GM19351 (cell line): Measurements from ENCODE around the gene PIK3R3.

Experiments used
- ATAC-seq: cut with Tn5 transposase; IDR thresholded peaks from one replicate; pipeline ENCODE4 v1.9.1; 2021; ENCODE audit warnings: mild to moderate bottlenecking, moderate library complexity; ENCODE audit not compliant: unreplicated experiment

Gene PIK3R3

GRCh38 chr1:46030876-46031660 lies 101.4 kb downstream of the PIK3R3 start:
- ATAC-seq, result no peak

GRCh38 chr1:46030074-46030870 lies 102.2 kb downstream of the PIK3R3 start:
- no peak for ATAC-seq

- ATAC-seq, result no peak
These were observed 104.4 kb downstream of the PIK3R3 start for GRCh38 chr1:46027788-46028573.

- no peak for ATAC-seq
These were observed 105.9 kb downstream of the PIK3R3 start for GRCh38 chr1:46026531-46026930.

GRCh38 chr1:46021046-46021996 lies 111.1 kb downstream of the PIK3R3 start:
- no peak for ATAC-seq

- no peak for ATAC-seq
These were observed 112.4 kb downstream of the PIK3R3 start for GRCh38 chr1:46020010-46020409.

- ATAC-seq, result no peak
These were observed 113.1 kb downstream of the PIK3R3 start for GRCh38 chr1:46019348-46019747.

GRCh38 chr1:46017876-46018503 lies 114.4 kb downstream of the PIK3R3 start:
- ATAC-seq, result no peak

GRCh38 chr1:46013581-46013980 lies 118.8 kb downstream of the PIK3R3 start:
- ATAC-seq, result no peak

- no peak for ATAC-seq
These were observed 120.2 kb downstream of the PIK3R3 start for GRCh38 chr1:46012236-46012635.

- ATAC-seq, result no peak
These were observed 121.2 kb downstream of the PIK3R3 start for GRCh38 chr1:46011121-46011695.

GRCh38 chr1:46010611-46011010 lies 121.8 kb downstream of the PIK3R3 start:
- no peak for ATAC-seq

- ATAC-seq, result no peak
These were observed 123.8 kb downstream of the PIK3R3 start for GRCh38 chr1:46008585-46008984.

GRCh38 chr1:46005594-46005993 lies 126.8 kb downstream of the PIK3R3 start:
- no peak for ATAC-seq

GRCh38 chr1:46004492-46004891 lies 127.9 kb downstream of the PIK3R3 start:
- no peak for ATAC-seq

GRCh38 chr1:46003315-46003714 lies 129.1 kb downstream of the PIK3R3 start:
- no peak for ATAC-seq

GRCh38 chr1:46002551-46003150 lies 129.8 kb downstream of the PIK3R3 start:
- no peak for ATAC-seq

GRCh38 chr1:46001081-46001785 lies 131.2 kb downstream of the PIK3R3 start:
- ATAC-seq, result no peak
